HEK293 (cell line): ENCODE data around the gene EIF1AX.

ENCODE experiments used
- CTCF ChIA-PET: fragments of 350-600 bp; formaldehyde crosslinking; extraction: SDS; loops from one replicate; lab custom pipeline; 2021; ENCODE audit warnings: antibody characterized with exemption; lab: Yijun Ruan, JAX
- POLR2A ChIA-PET: fragments of 300-600 bp; formaldehyde crosslinking; extraction: SDS; loops from one replicate; lab custom pipeline; 2020; ENCODE audit warnings: antibody characterized with exemption, inconsistent platforms; lab: Yijun Ruan, JAX
- H3K27ac ChIP-seq: fragments of 200-500 bp; sonication (Bioruptor generic); 2 replicates; pipeline ENCODE4 v1.5.1; 2014; ENCODE audit warnings: low read depth, low read length, control low read depth, inconsistent platforms; ENCODE audit errors: extremely low read depth
- H3K36me3 ChIP-seq, 2 experiments: fragments of 200-500 bp in 1 of 2; sonication (Bioruptor generic) in 1 of 2; 1 replicate in 1 of 2; 2 replicates in 1 of 2; pipeline ENCODE4 v1.5.1; 2014 to 2017; ENCODE audit warnings: inconsistent platforms in 2 of 2, low read length in 2 of 2; ENCODE audit not compliant: control insufficient read depth in 2 of 2, insufficient read depth in 1 of 2
- H3K4me1 ChIP-seq: fragments of 200-500 bp; sonication (Bioruptor generic); 2 replicates; pipeline ENCODE4 v1.5.1; 2014; ENCODE audit warnings: mild to moderate bottlenecking, low read length, inconsistent platforms; ENCODE audit not compliant: control insufficient read depth, insufficient read depth
- H3K4me3 ChIP-seq: 2 replicates; pipeline ENCODE4 v1.5.1; 2011; ENCODE audit warnings: low read depth, mild to moderate bottlenecking, control low read depth, low read length, moderate library complexity
- H3K9me3 ChIP-seq: fragments of 200-500 bp; sonication (Bioruptor generic); 2 replicates; pipeline ENCODE4 v1.5.1; 2014; ENCODE audit warnings: low read depth, low read length, inconsistent platforms; ENCODE audit not compliant: control insufficient read depth, insufficient read depth
- MEIS1 ChIP-seq: sonication (generic); formaldehyde crosslinking; IDR thresholded peaks from 2 replicates; pipeline ENCODE4 v1.8.1; 2022; ENCODE audit warnings: missing genetic modification reagents, mild to moderate bottlenecking, borderline replicate concordance
- REPIN1 ChIP-seq: fragments of 450-650 bp; formaldehyde crosslinking; IDR thresholded peaks from 2 replicates; pipeline ENCODE4 v1.5.1; 2017; ENCODE audit warnings: missing biosample characterization, missing genetic modification characterization, low read depth
- SALL2 ChIP-seq: fragments of 450-650 bp; formaldehyde crosslinking; IDR thresholded peaks from 2 replicates; pipeline ENCODE4 v1.5.0; 2017; ENCODE audit warnings: missing biosample characterization, mild to moderate bottlenecking, missing genetic modification characterization, borderline replicate concordance
- SCRT2 ChIP-seq: fragments of 450-650 bp; formaldehyde crosslinking; IDR thresholded peaks from 2 replicates; pipeline ENCODE4 v1.5.1; 2016; ENCODE audit warnings: missing biosample characterization, missing genetic modification characterization
- SP2 ChIP-seq: fragments of 450-650 bp; formaldehyde crosslinking; IDR thresholded peaks from 2 replicates; pipeline ENCODE4 v1.5.1; 2016; ENCODE audit warnings: missing biosample characterization, missing genetic modification characterization
- ZBTB20 ChIP-seq: fragments of 450-650 bp; formaldehyde crosslinking; IDR thresholded peaks from 2 replicates; pipeline ENCODE4 v1.5.1; 2016; ENCODE audit warnings: missing biosample characterization, missing genetic modification characterization
- ZFHX2 ChIP-seq: fragments of 450-650 bp; formaldehyde crosslinking; conservative IDR thresholded peaks from 2 replicates; pipeline ENCODE4 v1.5.1; 2016; ENCODE audit warnings: missing biosample characterization, missing genetic modification characterization
- ZIC2 ChIP-seq: fragments of 450-650 bp; formaldehyde crosslinking; IDR thresholded peaks from 2 replicates; pipeline ENCODE4 v1.5.1; 2016; ENCODE audit warnings: missing biosample characterization, missing genetic modification characterization
- ZNF155 ChIP-seq: fragments of 450-650 bp; formaldehyde crosslinking; IDR thresholded peaks from 2 replicates; pipeline ENCODE4 v1.5.1; 2016; ENCODE audit warnings: missing biosample characterization, missing genetic modification characterization
- ZNF175 ChIP-seq: fragments of 450-650 bp; formaldehyde crosslinking; IDR thresholded peaks from 2 replicates; pipeline ENCODE4 v1.5.1; 2016; ENCODE audit warnings: missing biosample characterization, missing genetic modification characterization
- ZNF350 ChIP-seq: fragments of 450-650 bp; formaldehyde crosslinking; IDR thresholded peaks from 2 replicates; pipeline ENCODE4 v1.5.0; 2017; ENCODE audit warnings: missing biosample characterization, mild to moderate bottlenecking, missing genetic modification characterization
- ZNF426 ChIP-seq: fragments of 450-650 bp; formaldehyde crosslinking; IDR thresholded peaks from 2 replicates; pipeline ENCODE4 v1.5.1; 2017; ENCODE audit warnings: missing biosample characterization, missing genetic modification characterization, mild to moderate bottlenecking, inconsistent platforms, moderate library complexity
- ZNF48 ChIP-seq: fragments of 450-650 bp; formaldehyde crosslinking; IDR thresholded peaks from 2 replicates; pipeline ENCODE4 v1.5.1; 2016; ENCODE audit warnings: missing biosample characterization, missing genetic modification characterization
- ZNF514 ChIP-seq: fragments of 450-650 bp; formaldehyde crosslinking; IDR thresholded peaks from 2 replicates; pipeline ENCODE4 v1.5.1; 2016; ENCODE audit warnings: missing biosample characterization, missing genetic modification characterization
- ZNF561 ChIP-seq: fragments of 450-650 bp; IDR thresholded peaks from 2 replicates; pipeline ENCODE4 v1.5.1; 2018; ENCODE audit warnings: missing biosample characterization, missing genetic modification characterization, borderline replicate concordance
- ZNF664 ChIP-seq: fragments of 450-650 bp; formaldehyde crosslinking; IDR thresholded peaks from 2 replicates; pipeline ENCODE4 v1.5.1; 2016; ENCODE audit warnings: missing biosample characterization, missing genetic modification characterization
- ZNF670 ChIP-seq: fragments of 450-650 bp; formaldehyde crosslinking; IDR thresholded peaks from 2 replicates; pipeline ENCODE4 v1.5.1; 2016; ENCODE audit warnings: missing biosample characterization, missing genetic modification characterization, low read depth
- ZNF747 ChIP-seq: fragments of 450-650 bp; formaldehyde crosslinking; IDR thresholded peaks from 2 replicates; pipeline ENCODE4 v1.5.1; 2016; ENCODE audit warnings: missing biosample characterization, missing genetic modification characterization
- ZSCAN30 ChIP-seq: fragments of 450-650 bp; IDR thresholded peaks from 2 replicates; pipeline ENCODE4 v1.5.1; 2018; ENCODE audit warnings: missing biosample characterization, mild to moderate bottlenecking, missing genetic modification characterization, moderate library complexity
- TF ChIP-seq, protein P1 (sequence below): fragments of 450-650 bp; formaldehyde crosslinking; IDR thresholded peaks from 2 replicates; pipeline ENCODE4; 2016; ENCODE audit warnings: missing biosample characterization, missing genetic modification characterization
- TF ChIP-seq, protein P2 (sequence below): fragments of 450-650 bp; formaldehyde crosslinking; IDR thresholded peaks from 2 replicates; pipeline ENCODE4 v1.5.1; 2016; ENCODE audit warnings: missing biosample characterization, missing genetic modification characterization
- TF ChIP-seq, protein P3 (sequence below): fragments of 450-650 bp; formaldehyde crosslinking; IDR thresholded peaks from 2 replicates; pipeline ENCODE4 v1.5.1; 2017; ENCODE audit warnings: missing biosample characterization, missing genetic modification characterization
- TF ChIP-seq, protein P4 (sequence below): sonication (generic); formaldehyde crosslinking; IDR thresholded peaks from 2 replicates; pipeline ENCODE4 v1.8.1; 2022; ENCODE audit warnings: mild to moderate bottlenecking, moderate library complexity, missing genetic modification reagents

EIF1AX gene

DNA sequence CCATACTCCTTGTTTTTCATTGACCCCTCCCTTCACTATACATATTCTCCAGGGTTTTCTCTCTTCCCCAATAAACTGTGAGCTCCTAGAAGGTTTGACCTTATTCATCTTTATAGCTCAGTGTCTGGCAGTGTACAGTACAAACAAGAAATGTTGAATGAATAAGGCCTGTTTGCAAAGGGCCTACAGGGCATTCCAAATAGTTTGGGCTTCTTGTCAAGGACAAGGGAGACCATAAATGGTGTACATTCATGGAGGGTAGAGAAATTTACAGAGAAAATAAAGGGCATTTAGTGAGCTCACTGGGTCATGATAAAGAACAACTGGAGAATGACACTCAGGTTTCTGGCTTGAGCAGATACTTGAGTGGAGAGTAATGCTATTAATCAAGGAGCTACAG, 47.5 kb upstream of the EIF1AX start:
- no peak overlapping the region for H3K27ac ChIP-seq
- TF ChIP-seq ZNF426 (tag by site-specific recombination) (no peak), ZNF155 (tag by site-specific recombination) (no peak), ZFHX2 (tag by site-specific recombination) (no peak), ZNF48 (tag by site-specific recombination) (no peak), ZNF514 (no peak), ZNF561 (no peak), ZNF670 (tag by site-specific recombination) (no peak), ZIC2 (no peak), MEIS1 (CRISPR knock-in tag) (no peak), ZNF350 (tag by site-specific recombination) (no peak), ZSCAN30 (tag by site-specific recombination) (no peak), ZNF747 (tag by site-specific recombination) (no peak), ZNF175 (no peak), ZBTB20 (tag by site-specific recombination) (no peak)
- TF ChIP-seq, protein P1, sequence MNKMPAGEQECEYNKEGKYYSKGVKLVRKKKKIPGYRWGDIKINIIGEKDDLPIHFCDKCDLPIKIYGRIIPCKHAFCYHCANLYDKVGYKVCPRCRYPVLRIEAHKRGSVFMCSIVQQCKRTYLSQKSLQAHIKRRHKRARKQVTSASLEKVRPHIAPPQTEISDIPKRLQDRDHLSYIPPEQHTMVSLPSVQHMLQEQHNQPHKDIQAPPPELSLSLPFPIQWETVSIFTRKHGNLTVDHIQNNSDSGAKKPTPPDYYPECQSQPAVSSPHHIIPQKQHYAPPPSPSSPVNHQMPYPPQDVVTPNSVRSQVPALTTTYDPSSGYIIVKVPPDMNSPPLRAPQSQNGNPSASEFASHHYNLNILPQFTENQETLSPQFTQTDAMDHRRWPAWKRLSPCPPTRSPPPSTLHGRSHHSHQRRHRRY (tag by site-specific recombination): no peak
- H3K4me3 ChIP-seq: no peak overlapping the region
- CTCF ChIA-PET: interaction anchor here (0.7 to 0.9 kb wide), 2 partner anchors 86 to 284 kb away, joined by 4 read pairs; no protein-coding TSS in a partner anchor
- no peaks in the 10 kb centered on the region for H3K4me1 ChIP-seq
- H3K9me3 ChIP-seq: no peaks in the 10 kb centered on the region
- POLR2A ChIA-PET: no interaction called here
- peaks cover 20 to 32% of the 10 kb centered on the region in 2 experiments for H3K36me3 ChIP-seq

DNA sequence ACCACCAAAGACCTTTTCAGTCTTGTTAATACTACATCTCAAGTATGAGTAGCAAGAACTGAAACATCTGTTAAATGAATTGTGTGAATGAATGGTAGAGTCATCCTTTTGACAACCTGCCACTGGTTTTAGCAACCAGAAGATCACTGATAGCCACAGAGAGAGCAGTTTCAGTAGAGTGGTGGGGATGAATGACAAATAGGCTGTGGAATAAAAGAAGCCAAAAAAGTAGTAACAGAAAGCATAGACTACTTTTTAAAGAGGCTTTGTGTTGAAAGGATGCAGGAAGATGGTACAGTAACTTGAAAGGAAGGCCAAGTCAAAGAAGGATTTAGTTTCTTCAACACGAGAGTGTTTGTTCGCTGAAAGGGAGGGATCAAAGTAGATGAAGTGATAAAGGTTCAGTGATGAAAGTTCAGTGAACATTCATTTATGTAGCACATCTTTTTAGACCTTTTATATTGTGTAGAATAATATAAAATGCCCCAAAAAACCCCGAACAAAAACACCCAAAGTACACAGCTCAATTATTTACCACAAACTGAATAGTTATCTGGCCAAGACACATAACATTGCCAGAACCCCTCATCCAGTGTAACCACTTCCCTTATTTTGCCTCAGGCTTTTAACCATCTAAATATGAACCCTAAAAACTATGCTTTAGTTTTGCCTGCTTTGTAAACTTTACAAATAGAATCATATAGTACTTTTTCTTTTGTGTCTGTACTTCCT, 40.1 kb upstream of the EIF1AX start:
- H3K4me3 ChIP-seq: no peak overlapping the region
- no peak for TF ChIP-seq SP2
- TF ChIP-seq, protein P2, sequence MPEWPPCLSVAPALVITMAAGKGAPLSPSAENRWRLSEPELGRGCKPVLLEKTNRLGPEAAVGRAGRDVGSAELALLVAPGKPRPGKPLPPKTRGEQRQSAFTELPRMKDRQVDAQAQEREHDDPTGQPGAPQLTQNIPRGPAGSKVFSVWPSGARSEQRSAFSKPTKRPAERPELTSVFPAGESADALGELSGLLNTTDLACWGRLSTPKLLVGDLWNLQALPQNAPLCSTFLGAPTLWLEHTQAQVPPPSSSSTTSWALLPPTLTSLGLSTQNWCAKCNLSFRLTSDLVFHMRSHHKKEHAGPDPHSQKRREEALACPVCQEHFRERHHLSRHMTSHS (tag by site-specific recombination): no peak
- no peak for TF ChIP-seq SCRT2
- no peak for TF ChIP-seq ZNF664 (tag by site-specific recombination)
- TF ChIP-seq, protein P3, sequence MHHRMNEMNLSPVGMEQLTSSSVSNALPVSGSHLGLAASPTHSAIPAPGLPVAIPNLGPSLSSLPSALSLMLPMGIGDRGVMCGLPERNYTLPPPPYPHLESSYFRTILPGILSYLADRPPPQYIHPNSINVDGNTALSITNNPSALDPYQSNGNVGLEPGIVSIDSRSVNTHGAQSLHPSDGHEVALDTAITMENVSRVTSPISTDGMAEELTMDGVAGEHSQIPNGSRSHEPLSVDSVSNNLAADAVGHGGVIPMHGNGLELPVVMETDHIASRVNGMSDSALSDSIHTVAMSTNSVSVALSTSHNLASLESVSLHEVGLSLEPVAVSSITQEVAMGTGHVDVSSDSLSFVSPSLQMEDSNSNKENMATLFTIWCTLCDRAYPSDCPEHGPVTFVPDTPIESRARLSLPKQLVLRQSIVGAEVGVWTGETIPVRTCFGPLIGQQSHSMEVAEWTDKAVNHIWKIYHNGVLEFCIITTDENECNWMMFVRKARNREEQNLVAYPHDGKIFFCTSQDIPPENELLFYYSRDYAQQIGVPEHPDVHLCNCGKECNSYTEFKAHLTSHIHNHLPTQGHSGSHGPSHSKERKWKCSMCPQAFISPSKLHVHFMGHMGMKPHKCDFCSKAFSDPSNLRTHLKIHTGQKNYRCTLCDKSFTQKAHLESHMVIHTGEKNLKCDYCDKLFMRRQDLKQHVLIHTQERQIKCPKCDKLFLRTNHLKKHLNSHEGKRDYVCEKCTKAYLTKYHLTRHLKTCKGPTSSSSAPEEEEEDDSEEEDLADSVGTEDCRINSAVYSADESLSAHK (tag by site-specific recombination): no peak
- TF ChIP-seq SALL2 (tag by site-specific recombination): no peak
- TF ChIP-seq, protein P4, sequence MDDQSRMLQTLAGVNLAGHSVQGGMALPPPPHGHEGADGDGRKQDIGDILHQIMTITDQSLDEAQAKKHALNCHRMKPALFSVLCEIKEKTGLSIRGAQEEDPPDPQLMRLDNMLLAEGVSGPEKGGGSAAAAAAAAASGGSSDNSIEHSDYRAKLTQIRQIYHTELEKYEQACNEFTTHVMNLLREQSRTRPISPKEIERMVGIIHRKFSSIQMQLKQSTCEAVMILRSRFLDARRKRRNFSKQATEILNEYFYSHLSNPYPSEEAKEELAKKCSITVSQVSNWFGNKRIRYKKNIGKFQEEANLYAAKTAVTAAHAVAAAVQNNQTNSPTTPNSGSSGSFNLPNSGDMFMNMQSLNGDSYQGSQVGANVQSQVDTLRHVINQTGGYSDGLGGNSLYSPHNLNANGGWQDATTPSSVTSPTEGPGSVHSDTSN (CRISPR knock-in tag): no peak
- no peak for TF ChIP-seq REPIN1
- TF ChIP-seq, all 188 proteins: peak for 0
- ChIA-PET CTCF (no interaction called here), POLR2A (no interaction called here)
- H3K36me3 ChIP-seq: peaks cover 22 to 25% of the 10 kb centered on the region in 2 experiments
- H3K9me3 ChIP-seq: no peaks in the 10 kb centered on the region
- no peaks in the 10 kb centered on the region for H3K4me1 ChIP-seq
- H3K27ac ChIP-seq: no peak overlapping the region
